H1 (cell line): Measurements from ENCODE around the gene TAS2R40. TPM values are rescaled to one million over a fixed set of nuclear protein-coding genes. Genes with fewer than 3 reads are reported as not detected.

ENCODE experiments used
- polyA plus RNA-seq, 7 experiments: library from polyadenylated mRNA; depleted of rRNA in 3 of 7; stranded (reverse) in 5 of 7; unstranded in 2 of 7; fragments of >200 nt in 5 of 7; fragments of 200-250 nt in 2 of 7; gene quantifications; 1 replicate in 5 of 7; 2 replicates in 1 of 7; 4 replicates in 1 of 7; pipeline versions ENCODE4 v1.2.1 to v1.2.3, GENCODE V29; 2011 to 2013; ENCODE audit warnings: missing spikeins in 2 of 7, mixed read lengths in 2 of 7
- small RNA-seq: library from polyadenylated mRNA; stranded (forward); fragments of <200 nt; extraction: miRNeasy Mini kit (QIAGEN cat#:217004); gene quantifications from one replicate; pipeline ENCODE3, GENCODE V24; 2013; ENCODE audit not compliant: insufficient read depth
- total RNA-seq: library from RNA; stranded (reverse); fragmentation: NEBNext Ultra II Directional; extraction: Animal tissue kit (Norgen Biotek cat#: 25700); gene quantifications from 2 replicates; pipeline ENCODE4 v1.2.1, GENCODE V29; 2021

The TAS2R40 gene
- total and polyA plus RNA-seq, 2 of the 8 experiments (the other 6 are each of a cell fraction or from before 2014, with no cell fraction given): not detected

Small RNAs within 50 kb of the gene (small RNA-seq; reads per million reads assigned to genes)
- not detected for gene AC073342.3

Other genes with a start within 250 kb of the TAS2R40 start
- not detected in 2 replicates for gene OR9A2, start 194.9 kb upstream of the TAS2R40 start, total RNA-seq
- not detected in 2 replicates for gene OR9A2, start 194.9 kb upstream of the TAS2R40 start, polyA plus RNA-seq (2011; rRNA removed)
- not detected in 2 replicates for gene OR6V1, start 169.7 kb upstream of the TAS2R40 start, total RNA-seq
- gene OR6V1, start 169.7 kb upstream of the TAS2R40 start, polyA plus RNA-seq (2011; rRNA removed): not detected in 2 replicates
- not detected in 2 replicates for gene PIP, start 90.0 kb upstream of the TAS2R40 start, total RNA-seq
- not detected in 2 replicates for gene PIP, start 90.0 kb upstream of the TAS2R40 start, polyA plus RNA-seq (2011; rRNA removed)
- not detected in 2 replicates for gene TAS2R39, start 38.6 kb upstream of the TAS2R40 start, total RNA-seq
- not detected in 2 replicates for gene TAS2R39, start 38.6 kb upstream of the TAS2R40 start, polyA plus RNA-seq (2011; rRNA removed)
- gene GSTK1, start 41.4 kb downstream of the TAS2R40 start, total RNA-seq: 25.5 and 26.2 TPM in 2 replicates
- 32.5 and 34.0 TPM in 2 replicates for gene GSTK1, start 41.4 kb downstream of the TAS2R40 start, polyA plus RNA-seq (2011; rRNA removed)
- gene TMEM139, start 62.9 kb downstream of the TAS2R40 start, total RNA-seq: 3.2 and 4.4 TPM in 2 replicates
- gene TMEM139, start 62.9 kb downstream of the TAS2R40 start, polyA plus RNA-seq (2011; rRNA removed): 6.7 and 7.6 TPM in 2 replicates
- 32.8 and 35.3 TPM in 2 replicates for gene CASP2, start 66.3 kb downstream of the TAS2R40 start, total RNA-seq
- 18.3 and 23.7 TPM in 2 replicates for gene CASP2, start 66.3 kb downstream of the TAS2R40 start, polyA plus RNA-seq (2011; rRNA removed)
- gene CLCN1, start 94.1 kb downstream of the TAS2R40 start, total RNA-seq: 0.33 and 0.41 TPM in 2 replicates
- 0.36 and 0.38 TPM in 2 replicates for gene CLCN1, start 94.1 kb downstream of the TAS2R40 start, polyA plus RNA-seq (2011; rRNA removed)
- 35.5 and 38.2 TPM in 2 replicates for gene FAM131B, start 140.7 kb downstream of the TAS2R40 start, total RNA-seq
- gene FAM131B, start 140.7 kb downstream of the TAS2R40 start, polyA plus RNA-seq (2011; rRNA removed): 23.1 and 28.8 TPM in 2 replicates
- gene ZYX, start 159.3 kb downstream of the TAS2R40 start, total RNA-seq: 159 and 174 TPM in 2 replicates
- 40.6 and 77.9 TPM in 2 replicates for gene ZYX, start 159.3 kb downstream of the TAS2R40 start, polyA plus RNA-seq (2011; rRNA removed)
- gene EPHA1, start 186.8 kb downstream of the TAS2R40 start, total RNA-seq: 133 and 139 TPM in 2 replicates
- gene EPHA1, start 186.8 kb downstream of the TAS2R40 start, polyA plus RNA-seq (2011; rRNA removed): 86.5 and 113 TPM in 2 replicates
- 0.32 and 0.46 TPM in 2 replicates for gene TAS2R60, start 221.4 kb downstream of the TAS2R40 start, total RNA-seq
- 0.13 and 0.15 TPM in 2 replicates for gene TAS2R60, start 221.4 kb downstream of the TAS2R40 start, polyA plus RNA-seq (2011; rRNA removed)